ENCODE data around the gene CARD19.
"Not testable (repeated sequence)": the region's sequence is repeated elsewhere in the genome, so short reads cannot be mapped to it uniquely, and the experiment has no call there.

The CARD19 gene

DNA sequence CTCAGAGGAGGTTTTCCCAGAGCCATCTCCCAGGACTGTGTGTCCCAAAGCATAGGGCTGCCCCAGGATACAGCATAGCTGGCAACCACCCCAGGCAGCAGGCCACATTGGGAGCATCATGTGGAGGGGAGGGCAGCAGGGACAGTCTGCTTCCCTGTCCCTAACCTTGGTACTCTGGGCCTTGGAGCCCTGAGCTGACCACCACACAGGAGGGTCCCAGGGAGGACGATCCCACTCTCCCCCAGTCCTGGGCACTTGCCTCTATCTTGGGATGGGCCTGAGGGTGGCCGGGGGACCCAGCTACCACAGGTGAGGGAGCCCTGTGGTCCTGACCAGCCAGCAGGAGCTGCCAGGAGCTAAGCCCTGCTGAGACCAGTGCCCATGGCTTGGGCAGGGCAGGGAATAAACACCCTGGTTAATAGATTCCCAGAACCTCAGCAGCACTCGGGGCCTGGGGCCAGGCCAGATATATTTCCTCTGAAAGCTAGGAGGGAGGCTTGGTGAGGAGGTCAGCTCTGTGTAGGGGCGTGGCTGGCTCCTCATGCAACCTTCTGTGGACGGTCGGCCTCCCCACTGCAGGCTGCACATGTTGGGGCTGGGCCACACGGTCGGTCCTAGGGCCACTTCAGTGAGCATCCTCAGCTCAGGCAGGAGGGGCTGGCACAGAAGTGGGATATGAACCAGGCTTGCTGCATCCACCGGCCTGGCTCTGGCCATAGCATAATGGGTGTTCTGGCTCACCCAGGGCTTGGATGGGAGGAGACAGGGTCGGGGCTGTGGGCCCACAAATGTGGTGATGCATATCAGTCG lies 33.9 kb downstream of the CARD19 start:
- DNase-seq (ENCODE audit: insufficient read length, low spot score), result no peak
- FAIRE-seq, result no peak

DNA sequence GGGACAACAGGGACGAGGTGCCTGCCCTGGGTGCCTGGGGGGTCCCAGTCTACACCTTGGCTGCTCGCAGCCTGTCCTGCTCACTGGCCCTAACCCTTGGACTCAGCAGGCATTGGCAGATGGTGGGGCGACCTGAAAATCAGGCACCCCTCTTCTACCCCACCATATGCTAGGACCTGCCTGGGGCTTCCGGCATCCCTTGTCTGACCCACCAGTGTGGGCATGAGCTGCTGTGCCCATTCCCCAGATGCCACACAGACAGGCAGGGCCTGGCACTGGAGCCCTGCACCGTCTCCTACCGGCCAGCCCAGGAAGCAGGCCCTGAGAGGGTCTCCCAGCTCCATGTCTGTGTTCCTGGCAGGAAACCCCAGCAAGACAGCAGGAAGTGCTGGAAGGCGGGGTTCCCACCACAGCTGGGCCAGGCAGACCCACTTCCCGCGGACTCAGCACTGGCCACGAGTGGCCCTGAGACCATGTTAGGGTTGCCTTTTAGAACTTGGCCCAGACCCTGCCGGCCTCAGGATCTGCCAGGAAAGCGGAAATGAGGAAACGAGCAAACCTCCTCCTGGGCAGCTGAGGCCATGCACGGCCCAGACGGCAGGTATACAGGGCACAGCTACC lies 35.0 kb downstream of the CARD19 start:
- FAIRE-seq, result no peak
- no peak for DNase-seq (ENCODE audit: insufficient read length, low spot score)

DNA sequence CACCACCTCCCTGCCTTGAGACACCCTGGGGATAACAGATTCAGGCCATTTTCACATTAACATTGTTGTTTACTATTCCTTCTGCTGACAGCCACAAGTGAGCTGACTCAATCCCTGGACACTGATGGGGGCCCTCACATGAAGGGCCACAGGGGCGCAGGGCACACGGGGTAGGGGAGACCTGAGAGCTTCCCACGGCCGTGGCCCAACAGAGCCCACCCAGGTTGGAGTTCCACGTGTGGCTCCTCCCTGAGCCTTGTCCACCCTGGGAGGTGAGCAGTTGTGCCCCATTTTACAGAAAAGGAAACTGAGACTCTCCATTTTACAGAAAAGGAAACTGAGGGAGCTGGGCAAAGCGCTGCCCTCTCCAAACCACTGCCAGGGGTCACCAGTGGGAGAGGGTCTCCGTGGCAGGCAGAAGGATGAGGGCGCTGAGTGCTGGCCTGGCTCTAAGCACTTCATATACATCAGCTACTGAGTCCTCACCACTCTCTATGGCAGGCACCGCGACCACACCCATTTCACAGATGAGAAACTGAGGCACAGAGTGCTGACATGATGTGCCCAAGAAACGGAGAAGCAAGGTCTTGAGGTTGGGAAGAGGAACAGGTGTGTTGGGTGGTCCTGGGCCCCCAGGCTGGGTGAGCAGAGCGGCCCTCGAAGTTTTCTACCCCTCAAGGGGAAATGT lies 35.7 kb downstream of the CARD19 start:
- DNase-seq (ENCODE audit: insufficient read length, low spot score) (no peak), FAIRE-seq (no peak)

DNA sequence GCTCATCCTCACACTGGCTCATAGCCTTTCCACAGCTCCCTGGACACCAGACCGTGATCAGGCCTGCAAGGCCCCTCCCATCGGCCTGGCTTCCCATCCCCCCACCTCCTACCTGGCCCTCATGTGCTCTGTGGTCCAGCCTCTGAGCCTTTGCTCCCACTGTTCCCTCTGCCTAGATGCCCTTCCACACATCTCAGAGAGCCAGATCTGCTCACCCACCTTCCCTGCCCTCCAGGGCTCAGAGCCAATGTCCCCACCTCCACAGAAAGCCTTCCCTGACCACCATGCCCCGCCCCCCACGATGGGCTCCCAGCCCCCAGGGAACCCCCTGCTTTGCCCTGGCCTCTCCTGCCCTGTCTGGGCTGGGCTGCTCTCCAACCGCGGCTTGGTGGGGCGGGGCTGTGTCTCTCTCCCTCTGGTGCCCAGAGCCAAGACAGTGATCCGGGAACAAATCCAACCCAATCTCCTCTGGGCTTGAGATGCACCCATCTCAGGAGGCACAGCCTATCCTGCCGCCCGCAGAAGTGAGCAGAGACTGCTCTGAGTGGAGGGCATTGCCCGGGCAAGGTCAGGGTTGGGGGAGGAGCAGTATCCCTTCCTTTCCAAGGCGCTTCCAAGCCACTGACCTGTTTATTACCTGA lies 36.4 kb downstream of the CARD19 start:
- no peak for FAIRE-seq

DNA sequence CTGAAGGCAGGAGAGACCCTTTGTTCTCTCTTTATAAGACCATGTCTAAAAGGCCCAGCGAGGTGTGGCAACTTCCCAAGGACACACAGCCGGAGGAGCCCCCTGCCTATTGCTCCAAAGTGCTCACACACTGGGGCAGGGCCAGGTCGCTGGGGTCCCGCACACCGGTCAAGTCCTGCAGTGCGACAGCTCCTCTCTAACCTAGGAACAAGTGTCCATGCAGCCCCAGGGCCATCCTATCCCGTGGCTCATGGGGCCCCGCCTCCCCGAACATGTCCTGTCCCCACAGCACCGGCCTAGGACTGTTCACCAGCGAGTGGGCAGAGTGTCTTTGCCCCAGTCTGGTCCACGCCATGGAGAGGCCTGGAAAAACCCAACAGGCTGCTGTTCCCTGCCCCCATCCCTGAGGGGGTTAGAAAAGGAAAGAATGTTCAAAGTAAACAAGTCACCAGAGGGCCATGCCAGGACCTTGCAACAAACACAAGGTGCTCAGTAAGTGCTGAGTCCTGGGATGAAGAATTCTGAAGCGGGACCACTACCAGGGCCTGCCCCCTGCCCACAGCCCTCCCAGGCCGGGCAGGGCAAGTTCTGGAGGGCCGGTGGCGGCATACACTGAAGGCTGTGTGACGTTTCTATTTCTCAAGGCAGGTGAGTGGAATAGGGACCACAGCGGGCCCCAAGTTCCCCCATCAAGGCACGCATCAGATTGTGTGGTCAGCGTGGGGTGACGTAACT lies 37.1 kb downstream of the CARD19 start:
- DNase-seq (ENCODE audit: insufficient read length, low spot score), result no peak

More for the DNA sequence above, 36.4 kb downstream of the CARD19 start:
- DNase-seq (ENCODE audit: insufficient read length, low spot score), result no peak

DNA sequence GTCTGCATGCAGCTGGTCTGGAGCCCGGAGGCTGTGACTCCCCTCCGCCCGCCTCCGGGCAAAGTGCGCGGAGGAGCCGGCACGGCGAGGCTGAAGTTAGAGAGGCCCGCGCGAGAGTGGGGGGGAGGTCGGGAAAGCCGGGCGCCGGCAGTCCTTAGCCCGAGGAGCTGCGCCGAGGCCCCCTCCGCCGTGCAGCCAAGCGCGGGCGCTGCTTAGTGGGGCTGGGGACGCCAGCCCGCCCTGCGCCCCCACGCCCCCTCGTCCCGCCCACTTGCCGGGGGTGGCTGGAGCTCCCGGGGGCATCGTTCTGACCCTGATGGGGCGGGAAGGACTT lies 37.6 kb downstream of the CARD19 start:
- FAIRE-seq, result no peak

More for the DNA sequence above, 37.1 kb downstream of the CARD19 start:
- FAIRE-seq, result no peak

DNA sequence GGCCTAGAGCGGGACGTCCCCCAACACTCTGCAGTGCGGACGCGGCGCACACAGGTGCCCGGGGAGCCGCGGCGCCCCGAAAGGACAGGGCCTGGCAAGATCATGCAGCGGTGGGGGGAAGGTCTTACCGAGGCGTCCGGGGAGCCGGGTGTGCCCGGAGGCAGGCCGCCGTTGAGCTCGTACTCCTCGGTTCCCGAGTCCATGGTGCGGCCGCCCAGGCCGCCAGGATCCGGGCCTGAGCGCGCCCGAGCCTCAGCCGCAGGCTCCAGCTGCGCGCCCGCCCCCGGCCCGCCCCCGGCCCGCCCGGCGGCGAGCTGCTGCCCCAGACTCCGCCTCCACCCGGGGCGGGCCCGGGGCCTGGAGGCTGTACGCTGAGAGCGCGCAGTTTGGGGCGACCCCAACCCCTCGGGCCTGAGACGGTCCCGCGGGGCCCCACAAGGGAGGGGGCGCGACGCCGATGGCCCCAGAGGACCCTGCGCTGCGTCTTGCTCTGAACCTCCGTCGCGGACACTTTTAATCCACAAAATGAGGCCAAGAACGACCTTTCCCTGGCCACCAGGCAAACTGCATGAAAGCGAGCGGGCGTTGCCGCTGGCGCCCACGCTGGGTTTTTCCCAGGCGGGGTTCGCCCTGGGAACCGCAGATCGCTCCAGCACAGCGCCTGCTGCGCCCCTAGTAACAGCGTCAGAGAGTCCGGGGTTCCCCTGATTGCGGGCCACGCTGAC lies 38.2 kb downstream of the CARD19 start, which contains the start of gene NINJ1:
TSS of gene NINJ1 (minus strand) at position 237 of the 725 bp plus-strand sequence. CDS start at position 203, 34 bp downstream.
- no peak for FAIRE-seq
- DNase-seq (ENCODE audit: insufficient read length, low spot score), result peak; percentile 77

More for the DNA sequence above, 37.6 kb downstream of the CARD19 start:
- DNase-seq (ENCODE audit: insufficient read length, low spot score), result peak; percentile 72

DNA sequence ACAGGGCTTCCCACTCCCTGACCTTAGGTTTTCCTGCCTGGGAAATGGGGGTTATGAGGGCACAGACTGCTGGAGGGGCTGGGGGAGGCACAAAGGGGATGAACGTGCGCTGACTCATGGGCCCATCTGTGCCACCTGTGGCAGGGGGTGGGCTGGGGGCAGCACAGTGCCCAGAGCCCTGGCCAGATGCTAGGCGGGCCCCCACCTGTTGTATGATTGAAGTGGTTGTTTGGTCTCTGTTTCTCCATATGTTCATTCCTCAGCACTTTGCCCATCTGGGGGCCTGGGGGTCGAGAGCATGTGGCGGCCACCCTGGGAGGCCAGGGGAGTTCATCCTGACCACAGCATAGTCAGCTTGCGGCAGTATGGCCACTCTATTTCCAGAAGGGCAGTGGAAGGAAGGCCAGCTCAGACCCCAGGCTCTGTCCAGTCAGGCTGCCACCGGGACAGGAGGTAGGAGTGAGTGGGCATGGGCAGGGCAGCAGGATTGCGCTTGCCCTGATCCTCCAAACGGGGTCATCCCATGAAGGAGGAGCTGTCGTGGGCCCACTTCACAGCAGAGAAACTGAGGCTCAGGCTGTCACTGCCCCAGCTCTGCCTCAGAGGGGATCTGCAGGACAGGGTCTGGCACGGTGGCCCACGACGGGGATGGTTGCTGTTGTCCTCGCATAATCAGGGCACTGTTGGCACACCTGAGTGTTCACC lies 38.9 kb downstream of the CARD19 start:
- no peak for FAIRE-seq
- no peak for DNase-seq (ENCODE audit: insufficient read length, low spot score)

DNA sequence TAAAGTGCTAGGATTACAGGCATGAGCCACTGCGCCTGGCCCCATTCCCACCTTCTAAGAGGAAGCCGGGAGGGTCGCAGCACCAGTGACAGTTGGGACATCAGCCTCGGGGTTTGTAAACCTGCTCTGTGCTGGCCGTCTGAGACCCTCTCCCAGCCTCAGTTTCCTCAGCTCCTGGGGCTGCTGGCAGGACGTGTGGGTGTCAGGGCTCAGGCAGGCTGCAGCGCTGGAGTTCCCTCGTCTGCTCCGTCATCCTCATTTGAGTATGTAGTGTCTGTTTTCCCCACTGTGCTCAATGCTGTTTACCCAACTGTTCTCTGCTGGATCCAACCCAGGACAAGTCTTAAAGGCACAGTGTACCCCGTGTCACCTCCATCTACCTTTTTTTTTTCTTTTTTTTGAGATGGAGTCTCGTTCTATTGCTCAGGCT lies 40.0 kb downstream of the CARD19 start:
- DNase-seq (ENCODE audit: insufficient read length, low spot score), result no peak
- FAIRE-seq, result no peak

DNA sequence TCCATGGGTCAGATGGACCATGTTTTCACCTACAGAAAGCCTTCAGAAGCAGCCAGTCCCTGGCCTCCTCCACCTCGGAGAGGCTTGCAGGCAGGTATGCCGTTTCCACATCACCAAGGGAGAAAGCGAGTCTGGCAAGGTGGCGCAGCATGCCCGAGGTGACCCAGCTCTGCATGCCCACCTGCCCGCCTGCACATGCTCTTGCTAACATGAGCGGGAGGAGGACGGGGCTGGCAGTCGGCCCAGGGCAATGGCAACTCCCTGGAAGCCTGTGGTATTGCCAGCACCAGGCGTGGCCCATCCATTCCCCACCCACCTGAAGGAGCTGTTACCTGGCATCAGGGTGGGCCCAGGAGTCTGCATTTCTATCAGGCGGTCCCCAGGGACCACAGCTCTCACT lies 41.3 kb downstream of the CARD19 start:
- FAIRE-seq (no peak), DNase-seq (ENCODE audit: insufficient read length, low spot score) (no peak)

DNA sequence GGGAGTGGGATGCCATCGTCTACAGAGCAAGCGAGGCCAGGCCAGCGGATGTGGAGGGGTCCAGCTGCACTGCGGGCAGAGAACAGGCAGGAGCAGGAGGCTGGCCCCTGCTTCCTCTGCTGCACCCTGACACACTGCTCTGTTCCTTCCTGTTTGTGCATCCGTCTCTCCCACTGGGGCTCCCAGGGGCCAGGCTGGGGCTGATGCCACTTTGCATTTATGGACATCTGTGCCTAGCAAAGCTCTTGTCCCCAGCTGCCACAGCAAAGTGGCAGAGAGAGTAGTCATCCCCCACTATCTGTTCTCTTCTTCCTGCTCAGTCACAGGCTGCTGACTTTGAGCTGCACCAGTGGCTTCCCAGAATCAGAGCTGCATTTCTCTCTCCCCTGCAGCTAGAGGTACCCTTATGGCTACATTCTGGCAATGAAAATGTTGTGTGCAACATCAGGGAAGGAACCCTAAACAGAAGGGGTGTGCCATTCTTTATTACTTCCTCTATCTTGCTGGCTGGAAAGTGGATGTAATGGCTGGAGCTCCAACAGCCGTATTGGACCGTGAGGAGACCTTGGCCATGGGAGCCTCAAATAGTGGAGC lies 42.3 kb downstream of the CARD19 start:
- DNase-seq (ENCODE audit: insufficient read length, low spot score) (no peak), FAIRE-seq (no peak)

DNA sequence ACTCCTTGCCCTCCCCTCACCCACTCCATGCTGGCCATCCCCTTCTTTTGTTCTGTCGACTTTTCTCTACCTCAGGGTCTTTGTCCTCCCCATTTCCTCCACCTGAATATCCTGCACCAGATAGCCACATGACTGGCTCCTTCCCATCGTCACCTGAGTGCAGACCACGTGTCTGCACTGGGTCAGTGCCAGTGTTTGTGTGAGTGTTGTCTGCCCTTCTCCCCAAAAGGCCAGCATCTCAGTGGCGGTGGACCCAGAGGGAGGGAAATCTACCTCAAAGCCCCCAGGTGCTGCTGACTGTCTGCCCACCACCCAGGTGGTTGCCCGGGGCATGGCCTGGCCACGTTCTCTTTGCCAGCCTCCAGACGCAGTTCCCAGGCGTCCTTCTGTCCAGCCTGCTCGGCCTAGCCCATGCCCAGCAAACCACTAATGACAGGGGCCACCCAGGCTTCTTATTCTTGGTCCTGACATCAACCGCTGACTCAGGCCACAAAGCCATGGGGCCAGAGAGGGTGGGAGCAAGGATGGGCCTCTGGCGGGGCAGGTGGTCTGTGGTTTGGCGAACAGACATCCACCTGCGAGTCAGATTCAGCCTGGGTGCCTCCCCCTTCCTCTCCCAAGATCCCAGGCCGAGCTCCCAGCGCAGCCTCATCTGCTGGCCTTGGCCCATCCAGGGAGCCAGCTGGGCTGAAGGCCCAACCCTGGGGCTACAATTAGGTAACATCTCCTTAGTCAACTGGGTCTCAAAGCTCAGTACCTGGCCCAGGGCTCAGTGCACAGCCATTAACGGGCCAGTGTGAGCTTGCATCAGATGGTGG lies 43.6 kb downstream of the CARD19 start:
- FAIRE-seq (no peak), DNase-seq (ENCODE audit: insufficient read length, low spot score) (no peak)

DNA sequence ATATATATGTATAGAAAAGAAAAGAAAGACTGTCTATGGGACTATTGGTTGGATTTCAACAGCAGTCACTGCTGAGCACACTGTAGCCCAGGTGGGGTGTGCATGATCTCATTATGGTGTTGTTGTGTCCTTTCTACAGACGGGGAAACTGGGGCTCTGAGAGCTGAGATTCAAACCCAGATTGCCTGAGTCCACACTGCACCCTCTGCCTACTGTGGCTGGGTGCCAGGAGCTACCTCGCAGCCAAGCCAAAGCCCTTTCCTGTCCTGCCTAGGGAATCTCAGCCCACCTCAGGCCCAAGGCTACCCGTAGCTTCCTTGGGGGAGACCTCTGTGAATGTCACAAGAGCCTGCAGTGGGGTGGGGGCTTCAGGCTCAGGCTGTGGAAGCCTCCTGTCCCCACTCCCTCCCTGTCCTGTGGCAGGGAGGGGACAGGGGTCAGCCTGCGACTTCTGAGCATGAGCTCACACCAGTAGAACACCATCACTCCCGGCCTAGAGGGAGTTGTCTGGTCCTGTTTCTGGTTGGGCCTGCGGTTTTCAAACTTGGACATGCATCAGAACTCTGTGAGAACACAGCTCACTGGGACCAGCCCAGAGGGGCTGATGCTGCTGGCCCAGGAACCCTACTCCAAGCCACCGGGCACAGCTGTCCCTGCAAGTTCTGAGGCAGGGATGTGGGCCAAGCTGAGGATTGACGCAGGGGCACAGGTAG lies 45.9 kb downstream of the CARD19 start:
- FAIRE-seq, result no peak
- no peak for DNase-seq (ENCODE audit: insufficient read length, low spot score)

DNA sequence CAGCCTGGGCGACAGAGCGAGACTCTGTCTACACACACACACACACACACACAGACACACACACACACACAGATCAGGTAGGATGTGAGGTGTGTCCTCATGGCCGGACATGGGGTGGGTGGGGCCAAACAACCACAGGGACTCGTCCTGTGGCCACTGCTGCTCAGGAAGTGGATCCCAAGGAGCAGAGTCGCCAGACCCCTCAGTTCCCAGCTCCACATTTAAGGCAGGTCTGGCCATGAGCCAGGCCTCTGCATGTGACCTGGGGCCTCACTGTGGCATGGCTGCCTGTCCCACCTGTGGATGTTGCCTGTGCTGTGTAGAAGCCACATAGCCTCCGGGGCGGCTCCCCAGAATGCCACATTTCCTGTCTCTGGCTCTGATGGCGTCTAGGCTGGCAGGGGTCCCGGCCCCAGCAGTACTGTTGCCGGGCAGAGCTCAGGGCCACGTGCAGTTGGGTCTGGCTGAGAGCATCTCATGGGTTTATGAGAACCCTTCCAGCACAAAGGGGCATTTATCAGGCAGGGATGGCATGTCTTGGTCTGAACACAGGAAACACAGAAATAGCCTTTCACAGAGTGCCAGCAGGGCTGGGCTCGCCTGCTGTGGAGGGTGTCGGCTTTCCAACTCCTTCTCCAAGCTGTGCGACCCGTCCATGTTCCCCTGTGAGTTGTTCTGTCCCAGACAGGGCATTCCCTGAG lies 48.0 kb downstream of the CARD19 start:
- FAIRE-seq, result no peak
- no peak for DNase-seq (ENCODE audit: insufficient read length, low spot score)

DNA sequence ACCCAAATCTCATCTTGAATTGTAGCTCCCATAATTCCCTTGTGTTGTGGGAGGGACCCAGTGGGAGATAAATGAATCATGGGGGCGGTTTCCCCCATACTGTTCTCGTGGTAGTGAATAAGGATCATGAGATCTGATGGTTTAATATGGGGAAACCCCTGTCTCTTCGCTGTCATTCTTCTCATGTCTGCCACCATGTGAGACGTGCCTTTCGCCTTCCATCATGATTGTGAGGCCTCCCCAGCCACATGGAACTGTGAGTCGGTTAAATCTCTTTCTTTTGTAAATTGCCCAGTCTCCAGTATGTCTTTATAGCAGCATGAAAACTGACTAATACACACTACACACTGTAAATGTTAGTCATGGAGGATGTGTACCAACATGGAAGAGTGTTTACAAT lies 50.7 kb downstream of the CARD19 start:
- DNase-seq (ENCODE audit: insufficient read length, low spot score), result not testable (repeated sequence)

DNA sequence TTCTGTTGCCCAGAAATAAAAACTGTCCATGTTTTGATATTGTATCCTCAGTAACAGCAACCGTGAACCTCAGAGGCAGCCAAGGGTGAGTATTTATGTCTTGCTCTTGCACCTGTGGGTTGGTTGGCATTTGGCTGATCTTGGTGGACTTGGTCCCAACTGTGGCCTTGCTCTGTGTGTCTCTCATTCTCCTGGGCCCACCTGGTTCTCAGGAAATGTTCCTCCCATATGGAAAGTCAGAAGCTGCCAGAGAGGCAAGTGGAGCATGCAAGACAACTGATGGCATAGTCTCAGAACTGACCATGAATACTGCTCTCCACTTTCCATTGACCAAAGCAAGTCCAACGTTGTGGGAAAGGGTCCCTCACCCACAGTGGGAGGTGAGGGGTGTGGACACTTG lies 51.6 kb downstream of the CARD19 start:
- no peak for FAIRE-seq

More for the DNA sequence above, 50.7 kb downstream of the CARD19 start:
- FAIRE-seq, result not testable (repeated sequence)

DNA sequence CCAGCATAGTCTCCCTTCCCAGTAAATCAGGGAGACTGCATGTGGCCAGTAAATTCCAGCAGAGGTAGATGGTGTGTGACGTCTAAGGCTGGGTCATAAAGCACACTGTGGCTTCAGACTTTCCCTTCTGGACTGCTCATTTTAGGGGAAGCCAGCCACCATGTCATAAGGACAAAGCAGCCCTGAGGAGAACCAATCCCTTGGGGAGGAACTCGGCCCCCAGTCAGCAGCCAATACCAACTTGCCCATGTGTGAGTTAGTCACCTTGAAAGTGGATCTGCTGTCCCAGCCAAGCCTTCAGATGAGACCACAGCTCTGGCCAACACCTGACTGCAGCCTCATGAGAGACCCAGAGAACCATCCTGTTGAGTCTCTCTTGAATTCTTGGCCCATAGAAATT lies 52.7 kb downstream of the CARD19 start:
- DNase-seq (ENCODE audit: insufficient read length, low spot score) (no peak), FAIRE-seq (no peak)

More for the DNA sequence above, 51.6 kb downstream of the CARD19 start:
- DNase-seq (ENCODE audit: insufficient read length, low spot score), result no peak

All from HTR-8/SVneo (cell line).